HG02884 (cell line): ENCODE measurements around the gene TMEM54.
"Not testable (repeated sequence)": the region's sequence is repeated elsewhere in the genome, so short reads cannot be mapped to it uniquely, and the experiment has no call there.

Source experiments
- ATAC-seq: cut with Tn5 transposase; IDR thresholded peaks from one replicate; pipeline ENCODE4 v1.9.1; 2021; ENCODE audit warnings: mild to moderate bottlenecking, moderate library complexity; ENCODE audit not compliant: unreplicated experiment

Gene TMEM54

GRCh38 chr1:32919811-32920733 is 18.9 kb upstream of the TMEM54 start:
- no peak for ATAC-seq

- no peak for ATAC-seq
Measured at GRCh38 chr1:32918179-32918578, 17.0 kb upstream of the TMEM54 start.

- no peak for ATAC-seq
Measured at GRCh38 chr1:32917521-32917920, 16.3 kb upstream of the TMEM54 start.

- ATAC-seq = no peak
Measured at GRCh38 chr1:32915766-32916706, 14.8 kb upstream of the TMEM54 start.

DNA sequence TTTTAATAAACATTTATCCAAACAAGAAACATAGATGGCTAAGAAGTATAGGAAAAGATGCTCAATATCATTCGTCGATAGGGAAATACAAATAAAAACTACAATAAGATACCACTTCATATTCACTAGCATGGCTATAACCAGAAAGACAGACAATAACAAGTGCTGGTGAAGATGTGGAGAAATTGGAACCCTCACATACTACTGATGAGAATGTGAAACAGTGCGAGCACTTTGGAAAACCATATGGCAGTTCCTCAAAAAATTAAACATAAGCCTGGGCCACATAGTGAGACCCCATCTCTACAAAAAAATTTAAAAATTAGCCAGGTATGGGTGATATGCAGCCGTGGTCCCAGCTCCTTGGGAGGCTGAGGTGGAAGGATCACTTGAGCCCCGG is 9.1 kb upstream of the TMEM54 start:
- ATAC-seq = no peak

- ATAC-seq = no peak
Measured at GRCh38 chr1:32907435-32907834, 6.2 kb upstream of the TMEM54 start.

- ATAC-seq = no peak
Measured at GRCh38 chr1:32906654-32907053, 5.5 kb upstream of the TMEM54 start.

DNA sequence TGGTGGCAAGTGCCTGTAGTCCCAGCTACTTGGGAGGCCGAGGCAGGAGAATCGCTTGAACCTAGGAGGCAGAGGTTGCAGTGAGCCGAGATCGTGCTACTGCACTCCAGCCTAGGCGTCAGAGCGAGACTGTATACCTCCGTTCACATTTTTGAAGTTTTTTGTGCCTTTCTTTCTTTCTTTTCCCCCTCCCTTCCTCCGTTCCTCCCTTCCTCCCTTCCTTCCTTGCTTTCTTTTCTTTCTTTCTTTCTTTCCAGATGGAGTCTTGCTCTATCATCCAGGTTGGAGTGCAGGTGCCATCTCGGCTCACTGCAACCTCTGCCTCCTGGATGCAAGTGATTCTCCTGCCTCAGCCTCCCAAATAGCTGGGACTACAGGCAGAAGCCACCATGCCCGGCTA is 4.4 kb upstream of the TMEM54 start:
- not testable (repeated sequence) for ATAC-seq

DNA sequence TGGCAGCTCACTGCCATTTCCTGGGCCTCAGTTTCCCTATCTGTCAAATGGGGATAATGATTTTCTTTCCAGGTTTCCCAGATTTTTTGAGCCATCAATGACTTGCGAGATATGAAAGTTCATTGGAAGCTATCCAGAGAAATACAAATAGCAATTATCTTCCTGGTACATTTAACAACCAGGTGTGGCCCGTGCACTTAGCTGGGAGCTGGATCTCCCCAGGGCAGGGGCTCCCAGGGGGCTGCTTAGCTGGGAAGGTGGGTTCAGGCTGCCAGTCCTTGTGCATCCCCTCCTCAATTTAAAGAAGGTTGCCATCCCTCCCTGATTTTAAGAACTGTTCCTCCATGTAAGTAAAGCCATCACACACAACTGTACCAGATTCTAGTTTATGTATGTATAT is 3.6 kb upstream of the TMEM54 start:
- no peak for ATAC-seq

- no peak for ATAC-seq
Measured at GRCh38 chr1:32903991-32904785, 3.0 kb upstream of the TMEM54 start.

DNA sequence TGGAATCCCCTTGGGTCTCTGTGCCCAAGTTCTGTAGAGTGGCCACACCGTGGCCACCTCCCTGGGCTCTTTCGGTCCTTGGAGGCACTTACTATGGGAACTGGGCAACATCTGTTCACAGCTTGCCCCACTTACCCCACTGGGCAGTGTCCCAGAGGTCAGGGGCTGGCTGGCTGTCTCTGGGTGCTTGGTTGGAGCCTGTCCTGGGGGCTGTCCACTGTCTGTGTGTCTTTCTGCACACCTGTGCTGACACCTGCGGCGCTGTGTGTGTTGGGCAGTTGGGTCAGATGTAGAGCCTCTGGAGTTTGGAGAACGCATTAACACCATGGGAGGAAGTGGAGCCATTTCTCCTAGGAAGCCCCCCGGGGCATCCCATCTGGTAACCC is 1.3 kb upstream of the TMEM54 start:
- no peak for ATAC-seq

- no peak for ATAC-seq
Measured at GRCh38 chr1:32901823-32902534, 790 bp upstream of the TMEM54 start.

DNA sequence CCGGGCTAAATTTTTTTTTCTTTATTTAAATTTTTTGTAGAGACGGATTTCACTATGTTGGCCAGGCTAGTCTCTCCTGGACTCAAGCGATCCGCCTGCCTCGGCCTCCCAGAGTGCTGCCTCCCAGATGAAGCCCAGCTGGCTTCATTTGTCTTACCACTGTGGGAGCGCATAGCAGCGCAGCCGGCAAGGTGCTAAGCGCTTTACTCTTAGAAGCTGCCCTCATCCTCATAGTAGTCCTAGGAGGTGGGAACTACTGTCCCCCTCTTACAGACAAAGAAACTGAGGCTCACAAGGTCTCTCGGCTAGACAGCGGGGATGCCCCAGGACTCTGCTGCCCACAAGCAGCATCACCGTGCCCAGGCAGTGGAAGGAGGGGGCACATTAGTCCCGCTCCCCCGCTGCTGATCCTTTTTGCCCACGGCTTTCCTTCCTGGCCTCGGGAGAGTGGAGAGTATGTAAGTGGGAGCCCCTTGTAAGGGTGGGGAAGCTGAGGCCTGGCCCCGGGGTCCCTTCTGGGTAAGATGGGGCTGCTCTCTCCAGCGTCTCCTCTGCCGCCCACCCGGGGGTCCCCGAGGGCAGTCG is 726 bp downstream of the TMEM54 start:
- no peak for ATAC-seq

GRCh38 chr1:32899586-32900296 is 1.4 kb downstream of the TMEM54 start:
- no peak for ATAC-seq

DNA sequence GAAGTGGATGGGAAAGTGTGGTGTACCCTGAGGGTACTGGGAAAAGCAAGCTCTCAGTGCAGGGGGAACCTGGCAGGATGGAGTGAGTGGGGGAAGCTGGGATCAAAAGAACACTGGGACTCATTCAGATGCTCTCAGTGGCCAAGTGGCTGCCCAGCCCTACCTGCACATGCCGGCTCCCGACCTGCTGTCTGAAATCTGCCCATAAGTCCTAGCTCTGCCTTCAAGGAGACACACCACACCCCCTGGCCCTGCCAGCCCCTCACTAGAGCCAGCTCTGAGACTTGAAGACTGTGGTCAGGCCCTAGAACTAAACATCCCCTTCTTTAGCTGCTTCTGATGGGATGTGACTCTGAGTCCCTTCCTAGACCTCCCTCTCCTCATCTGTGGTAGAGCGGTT is 2.2 kb downstream of the TMEM54 start:
- no peak for ATAC-seq

- no peak for ATAC-seq
Measured at GRCh38 chr1:32898056-32898455, 3.1 kb downstream of the TMEM54 start.

DNA sequence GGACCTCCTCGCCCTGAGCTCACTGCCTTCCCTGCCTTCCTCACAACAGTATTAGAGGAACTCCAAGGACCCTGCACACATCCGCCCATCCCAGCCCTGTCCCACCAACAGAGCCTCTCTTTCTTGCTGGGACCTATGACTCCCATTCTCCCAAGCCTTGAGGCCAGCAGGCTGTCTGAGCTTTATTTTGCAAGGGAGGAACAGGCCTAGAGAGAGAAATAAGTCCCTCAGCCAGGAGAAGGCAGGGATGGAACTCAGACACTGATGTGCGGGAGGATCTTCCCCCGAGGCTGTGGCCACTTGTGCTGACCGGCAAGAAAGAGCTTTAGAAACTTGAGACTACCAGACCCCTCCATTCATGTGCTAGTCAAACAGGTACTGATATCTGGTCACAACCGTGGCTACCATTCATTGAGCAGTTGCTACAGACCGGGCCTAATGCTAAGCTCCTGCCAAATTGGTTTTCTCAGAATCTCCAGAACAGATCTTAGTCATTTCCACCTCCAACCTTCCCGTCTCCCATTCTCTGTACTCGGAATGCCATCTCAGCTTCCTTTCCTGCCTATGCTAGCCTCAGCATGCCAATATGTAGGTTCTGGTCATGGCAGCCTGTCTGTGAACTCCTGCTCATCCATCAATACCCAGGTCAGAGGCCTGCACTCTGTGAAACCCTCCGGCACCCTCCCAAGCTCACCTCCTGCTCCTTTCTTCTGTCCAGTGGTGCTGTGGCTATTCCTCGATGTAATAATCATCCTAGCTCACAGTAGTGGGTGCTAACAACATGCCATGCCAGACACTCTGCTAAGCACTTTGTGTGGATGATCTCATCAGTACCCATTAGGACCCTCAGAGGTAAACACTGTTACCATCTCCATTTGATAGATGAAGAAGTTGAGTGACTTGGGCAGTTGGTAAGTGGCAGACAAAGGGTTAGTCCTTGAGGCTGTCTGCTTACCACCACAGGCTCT is 3.8 kb downstream of the TMEM54 start:
- no peak for ATAC-seq

- no peak for ATAC-seq
Measured at GRCh38 chr1:32896451-32896850, 4.7 kb downstream of the TMEM54 start.
